HL-60/S4 treated with phorbol 12-myristate 13-acetate at 8.2 ng/mL for 4 days and 3 days (cell line): Measurements from ENCODE around the gene RAB11FIP3.
"Not testable (repeated sequence)": the region's sequence is repeated elsewhere in the genome, so short reads cannot be mapped to it uniquely, and the experiment has no call there.

Source experiments
- in situ Hi-C: fragments of 300-500 bp; cut with MboI; formaldehyde crosslinking; loops from 2 replicates; pipeline ENCODE4 v1.15.0; 2022; ENCODE audit warnings: low sequenced_read_pairs

RAB11FIP3 gene

DNA sequence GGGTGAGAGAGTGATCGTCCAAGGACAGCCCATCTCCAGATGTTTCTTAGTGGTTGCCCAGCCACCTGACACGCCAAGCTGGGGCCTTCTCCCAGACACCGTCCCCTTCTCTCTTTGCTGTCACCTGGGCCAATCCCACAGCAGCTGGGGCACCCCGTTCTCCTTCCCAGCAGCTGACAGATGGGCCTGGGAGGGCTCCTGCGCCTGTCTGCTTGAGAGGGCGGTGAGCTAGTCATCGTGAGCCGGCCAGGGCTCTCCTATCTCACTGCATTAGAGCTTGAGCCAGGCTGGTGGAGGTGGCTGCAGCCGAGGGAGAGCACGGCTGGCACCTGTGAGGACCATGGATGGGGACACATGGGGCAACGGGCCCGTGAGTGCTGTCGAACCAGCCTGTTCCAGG is 41.2 kb downstream of the RAB11FIP3 start:
- in situ Hi-C loops: no loop called here

DNA sequence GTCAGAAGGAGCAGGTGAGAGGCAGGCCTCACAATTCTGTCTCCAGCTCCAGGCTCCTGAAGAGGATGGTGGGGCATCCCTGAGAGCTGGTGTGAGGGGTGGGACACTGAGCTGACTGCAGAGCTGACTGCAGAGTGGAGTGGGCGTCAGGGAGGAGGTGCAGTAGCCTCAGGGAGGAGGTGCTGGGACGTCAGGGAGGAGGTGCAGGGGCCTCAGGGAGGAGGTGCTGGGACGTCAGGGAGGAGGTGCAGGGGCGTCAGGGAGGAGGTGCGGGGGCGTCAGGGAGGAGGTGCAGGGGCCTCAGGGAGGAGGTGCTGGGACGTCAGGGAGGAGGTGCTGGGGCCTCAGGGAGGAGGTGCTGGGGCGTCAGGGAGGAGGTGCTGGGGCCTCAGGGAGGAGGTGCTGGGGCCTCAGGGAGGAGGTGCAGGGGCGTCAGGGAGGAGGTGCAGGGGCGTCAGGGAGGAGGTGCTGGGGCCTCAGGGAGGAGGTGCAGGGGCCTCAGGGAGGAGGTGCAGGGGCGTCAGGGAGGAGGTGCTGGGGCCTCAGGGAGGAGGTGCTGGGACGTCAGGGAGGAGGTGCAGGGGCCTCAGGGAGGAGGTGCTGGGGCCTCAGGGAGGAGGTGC is 41.9 kb downstream of the RAB11FIP3 start:
- in situ Hi-C loops: not testable (repeated sequence)

DNA sequence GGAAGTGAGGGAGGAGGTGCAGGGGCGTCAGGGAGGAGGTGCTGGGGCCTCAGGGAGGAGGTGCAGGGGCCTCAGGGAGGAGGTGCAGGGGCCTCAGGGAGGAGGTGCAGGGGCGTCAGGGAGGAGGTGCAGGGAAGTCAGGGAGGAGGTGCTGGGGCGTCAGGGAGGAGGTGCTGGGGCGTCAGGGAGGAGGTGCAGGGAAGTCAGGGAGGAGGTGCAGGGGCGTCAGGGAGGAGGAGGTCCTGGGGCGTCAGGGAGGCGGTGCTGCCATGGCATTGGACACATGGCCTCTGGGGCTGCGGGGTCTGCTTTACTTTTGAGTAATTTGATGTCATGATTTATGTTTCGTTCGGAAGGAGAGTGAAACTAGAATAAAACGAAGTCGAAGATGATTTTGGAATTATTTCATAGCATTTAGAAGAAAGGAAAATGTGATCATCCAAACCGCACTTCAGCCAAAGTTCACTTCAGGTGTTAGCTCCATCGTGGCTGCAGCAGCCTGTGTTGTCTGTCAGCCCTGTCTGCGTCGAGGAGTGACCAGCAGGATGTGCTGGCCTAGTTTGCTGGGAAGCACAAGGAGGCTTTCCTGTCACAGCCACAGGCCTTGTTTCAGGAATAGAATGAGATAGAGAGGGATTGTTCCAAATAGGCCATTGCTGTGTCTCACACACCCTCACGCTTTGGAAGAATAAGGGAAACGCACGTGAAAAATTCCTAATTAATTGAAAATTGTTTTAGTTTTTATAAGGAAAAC is 42.8 kb downstream of the RAB11FIP3 start:
- in situ Hi-C loops: no loop called here

DNA sequence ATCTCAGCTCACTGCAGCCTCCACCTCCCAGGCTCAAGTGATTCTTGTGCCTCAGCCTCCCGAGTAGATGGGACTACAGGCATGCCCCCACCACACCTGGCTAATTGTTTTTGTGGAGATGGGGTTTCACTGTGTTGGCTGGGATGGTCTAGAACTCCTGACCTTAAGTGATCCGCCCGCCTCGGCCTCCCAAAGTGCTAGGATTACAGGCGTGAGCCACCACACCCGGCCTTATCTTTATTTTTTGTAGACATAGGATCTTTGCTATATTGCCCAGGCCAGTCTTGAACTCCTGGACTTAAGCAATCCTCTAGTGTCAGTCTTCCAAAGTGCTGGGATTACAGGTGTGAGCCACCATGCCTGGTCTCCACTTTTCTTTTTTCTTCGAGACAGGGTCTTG is 44.0 kb downstream of the RAB11FIP3 start:
- in situ Hi-C loops: not testable (repeated sequence)

DNA sequence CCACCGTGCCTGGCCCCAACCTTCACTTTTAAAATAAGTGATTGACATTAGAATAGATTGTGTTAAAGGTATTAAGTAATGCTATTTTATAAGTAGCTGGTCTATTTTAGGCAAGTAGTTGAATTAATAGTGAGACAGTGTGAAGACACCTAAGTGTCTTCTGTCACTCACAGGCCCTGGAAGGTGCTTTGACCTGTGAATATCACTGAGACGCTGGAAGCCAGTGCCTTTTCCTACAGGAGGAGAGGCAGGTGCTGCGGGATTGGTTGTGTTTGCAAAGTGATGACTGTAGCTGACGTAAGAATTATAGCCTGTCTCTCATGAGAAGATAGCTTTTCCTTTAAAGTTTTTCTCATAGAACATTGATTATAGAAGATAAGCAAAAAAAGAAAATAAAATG is 45.0 kb downstream of the RAB11FIP3 start:
- in situ Hi-C loops: no loop called here

DNA sequence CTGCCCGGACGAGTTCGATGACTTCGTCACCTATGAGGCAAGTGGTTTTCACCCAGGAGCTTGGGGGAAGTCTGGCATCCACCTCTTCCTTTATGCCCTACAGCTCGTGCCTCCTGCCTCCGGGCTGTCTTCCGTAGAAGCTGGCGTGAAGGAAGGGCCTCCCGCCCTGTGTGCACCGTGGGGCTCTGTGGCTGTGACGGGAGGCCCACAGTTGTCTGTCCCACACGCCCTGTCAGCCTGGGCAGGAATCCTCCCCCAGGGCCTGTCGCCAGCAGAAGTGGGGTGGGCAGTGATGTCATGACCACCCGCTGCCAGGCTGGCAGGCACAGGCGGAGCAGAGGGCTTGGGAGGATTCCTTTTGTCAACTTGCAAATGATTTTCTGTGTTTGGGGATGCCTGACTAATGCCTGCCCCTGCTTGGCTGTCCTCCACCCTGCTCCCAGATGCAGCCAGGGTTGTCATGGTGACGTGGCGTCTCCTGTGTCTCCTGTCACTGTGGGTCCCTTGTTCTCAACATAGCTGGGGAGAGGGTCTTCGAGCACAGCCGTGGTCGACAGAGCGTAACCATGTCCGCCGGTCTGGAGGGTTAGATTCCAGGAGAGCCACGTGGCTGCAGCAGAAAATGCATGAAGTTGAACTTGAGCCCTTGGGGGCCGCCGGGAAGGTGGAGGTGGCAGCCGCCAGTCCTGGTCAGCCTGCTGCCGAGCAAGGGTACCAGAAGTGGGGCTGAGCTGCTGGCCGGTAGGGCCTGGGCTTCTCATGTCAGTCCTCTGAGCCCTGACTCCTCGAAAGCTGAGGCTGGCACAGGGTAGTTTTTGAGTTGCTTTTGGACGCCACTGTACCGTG is 46.1 kb downstream of the RAB11FIP3 start:
- in situ Hi-C loops: no loop called here

DNA sequence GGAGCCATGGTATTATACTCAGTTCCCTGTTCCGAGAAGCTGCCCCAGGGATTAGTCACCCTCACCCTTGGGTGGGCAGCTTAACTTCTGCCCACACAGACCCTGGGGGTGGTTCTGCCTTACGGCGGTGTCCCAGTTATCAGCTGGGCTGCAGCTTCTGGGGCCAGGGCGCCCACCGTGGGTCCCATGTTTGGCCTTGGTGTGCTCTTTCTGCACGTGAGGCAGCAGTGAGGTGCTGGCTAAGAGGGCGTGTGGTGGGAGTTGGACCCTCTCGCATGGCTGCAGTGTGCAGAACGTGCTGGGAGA is 46.7 kb downstream of the RAB11FIP3 start:
- in situ Hi-C loops: no loop called here

DNA sequence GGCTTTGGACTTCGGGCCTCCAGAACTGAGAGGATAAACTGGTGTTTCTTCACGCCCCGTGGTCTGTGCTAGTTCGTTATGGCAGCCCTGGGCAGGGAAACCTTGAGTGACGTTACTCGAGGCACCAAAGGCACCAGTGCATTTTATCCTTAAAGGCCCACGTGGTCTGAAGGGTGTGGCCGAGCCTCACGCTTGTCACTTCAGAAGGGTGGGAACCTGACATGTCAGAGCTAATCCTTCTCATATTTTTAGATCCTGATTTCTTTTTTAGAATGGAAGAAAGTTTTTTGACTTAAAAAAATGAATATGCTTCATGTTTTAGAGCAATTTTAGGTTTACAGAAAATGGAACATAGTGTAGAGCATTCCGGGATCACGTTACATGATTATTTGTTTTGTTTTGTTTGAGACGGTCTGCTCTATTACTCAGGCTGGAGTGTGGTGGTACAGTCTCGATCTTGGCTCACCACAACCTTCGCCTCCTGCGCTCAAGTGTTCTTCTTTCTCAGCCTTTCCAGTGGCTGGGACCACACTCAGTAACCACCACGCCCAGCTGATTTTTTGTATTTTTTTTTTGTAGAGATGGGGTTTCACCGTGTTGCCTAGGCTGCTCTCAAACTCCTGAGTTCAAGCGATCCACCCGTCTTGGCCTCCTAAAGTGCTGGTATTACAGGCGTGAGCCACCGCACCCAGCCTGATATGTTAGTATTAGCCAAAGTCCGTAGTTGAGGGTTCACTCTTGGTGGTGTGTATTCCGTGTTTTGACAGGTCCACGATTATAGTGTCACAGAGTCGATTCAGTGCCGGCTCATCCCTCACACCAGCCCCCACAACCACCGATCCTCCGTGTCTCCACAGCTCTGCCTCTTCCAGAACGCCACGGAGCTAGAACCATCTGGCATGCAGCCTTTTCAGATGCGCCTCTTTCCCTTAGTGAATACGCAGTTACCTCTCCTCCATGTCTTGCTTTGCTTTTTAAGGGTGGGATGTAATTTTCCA is 47.9 kb downstream of the RAB11FIP3 start:
- in situ Hi-C loops: no loop called here

DNA sequence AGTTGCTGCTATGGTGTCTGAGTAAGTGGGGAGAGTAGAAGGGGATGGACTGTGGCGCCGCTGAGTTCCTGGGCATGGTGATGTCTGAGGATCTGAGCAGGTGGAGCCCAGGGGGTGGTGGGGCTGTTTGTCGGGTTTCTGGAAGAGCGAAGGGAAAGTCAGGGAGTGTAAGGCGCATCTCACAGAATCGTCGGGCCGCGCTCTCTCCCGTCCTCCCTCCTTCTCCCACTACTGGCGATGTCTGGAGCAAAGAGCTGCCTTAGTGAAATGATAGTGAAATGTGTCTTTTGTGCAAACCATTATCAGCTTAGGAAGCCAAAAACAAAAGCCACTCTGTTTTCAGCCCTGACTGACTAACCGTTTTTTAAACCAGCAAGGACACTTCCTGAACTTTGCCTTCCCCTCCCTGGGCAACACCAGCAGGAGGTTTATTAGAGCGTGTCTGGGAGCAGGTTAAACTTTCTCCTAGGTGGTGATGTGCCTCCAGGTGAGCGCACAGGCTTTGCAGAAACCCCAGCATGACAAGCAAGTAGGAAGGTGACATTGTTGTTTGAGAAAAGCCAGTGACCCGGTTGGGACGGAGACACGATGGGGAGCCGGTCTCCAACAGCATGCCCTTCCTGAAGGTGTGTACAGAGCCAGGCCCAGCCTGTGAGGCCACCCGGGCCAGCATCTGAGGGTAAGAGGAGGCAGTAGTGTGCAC is 49.1 kb downstream of the RAB11FIP3 start:
- in situ Hi-C loops: no loop called here

DNA sequence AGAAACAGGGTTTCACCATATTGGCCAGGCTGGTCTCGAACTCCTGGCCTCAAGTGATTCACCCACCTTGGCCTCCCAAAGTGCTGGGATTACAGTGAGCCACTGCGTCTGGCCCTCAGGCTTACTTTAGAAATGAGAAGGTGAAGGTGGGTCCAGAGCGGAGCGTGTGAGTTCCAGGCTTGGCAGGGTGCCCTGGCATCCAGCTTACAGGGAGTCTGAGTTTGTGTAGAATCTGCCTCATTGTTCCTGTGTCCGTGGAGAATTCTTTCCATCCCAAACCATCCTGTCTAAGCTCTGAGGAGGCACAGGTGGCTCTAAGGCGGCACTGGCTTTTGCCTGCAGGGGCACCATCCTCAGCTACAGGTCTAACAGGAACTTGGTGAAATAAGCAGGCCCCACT is 50.6 kb downstream of the RAB11FIP3 start:
- in situ Hi-C loops: no loop called here

DNA sequence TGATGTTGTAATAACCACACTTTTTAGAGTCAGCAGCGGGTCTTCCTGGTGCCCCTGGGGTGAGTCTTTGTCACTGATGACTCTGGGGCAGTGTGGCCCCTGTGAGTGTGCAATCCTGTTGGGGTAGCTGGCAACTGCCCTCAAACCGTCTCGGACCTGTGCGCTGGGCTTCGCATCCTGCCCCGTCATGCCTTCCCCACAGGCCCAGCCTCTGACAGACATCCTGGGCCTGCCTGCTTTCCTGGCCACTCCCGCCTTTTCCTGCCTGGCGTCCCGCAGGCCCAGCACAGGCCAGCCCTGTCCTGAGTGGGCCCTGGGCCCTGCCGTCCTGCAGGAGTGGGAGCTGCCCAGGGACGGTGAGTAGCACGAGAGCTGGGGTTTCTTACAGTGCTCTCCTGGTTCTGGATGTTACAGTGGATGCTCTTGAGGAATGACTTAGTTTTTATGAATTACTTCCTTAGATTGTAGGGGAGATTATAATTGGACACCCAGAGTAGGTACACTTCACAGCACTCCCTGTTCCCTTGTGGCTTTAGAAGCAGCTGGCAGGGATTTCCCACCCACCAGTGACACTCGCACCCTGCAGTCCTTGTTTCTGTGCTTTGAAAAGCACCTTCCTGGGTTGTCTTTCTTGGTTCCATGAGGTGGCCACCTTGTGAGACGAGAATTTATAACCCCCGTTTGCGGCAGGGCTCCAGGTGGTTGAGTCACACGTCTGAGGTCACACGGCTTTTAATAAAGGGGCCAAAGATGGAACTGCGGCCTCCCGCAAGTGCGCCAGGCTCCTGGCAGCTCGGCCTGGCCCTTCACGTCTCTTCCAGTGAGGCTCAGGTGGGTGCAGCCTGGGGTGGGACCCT is 52.1 kb downstream of the RAB11FIP3 start:
- in situ Hi-C loops: no loop called here

DNA sequence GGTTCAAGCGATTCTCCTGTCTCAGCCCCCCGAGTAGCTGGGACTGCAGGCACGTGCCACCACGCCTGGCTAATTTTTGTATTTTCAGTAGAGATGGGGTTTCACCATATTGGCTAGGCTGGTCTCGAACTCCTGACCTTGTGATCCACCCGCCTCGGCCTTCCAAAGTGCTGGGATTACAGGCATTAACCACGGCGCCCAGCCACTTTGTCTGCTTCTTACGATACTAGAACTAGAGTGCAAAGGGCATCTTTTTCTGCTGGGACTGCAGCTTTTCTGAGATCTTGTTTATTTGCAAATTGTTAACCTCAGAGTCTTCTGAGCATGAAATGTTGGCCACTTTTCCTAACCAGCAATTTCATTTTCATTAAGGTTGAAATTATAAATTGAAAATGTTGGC is 52.8 kb downstream of the RAB11FIP3 start:
- in situ Hi-C loops: not testable (repeated sequence)

DNA sequence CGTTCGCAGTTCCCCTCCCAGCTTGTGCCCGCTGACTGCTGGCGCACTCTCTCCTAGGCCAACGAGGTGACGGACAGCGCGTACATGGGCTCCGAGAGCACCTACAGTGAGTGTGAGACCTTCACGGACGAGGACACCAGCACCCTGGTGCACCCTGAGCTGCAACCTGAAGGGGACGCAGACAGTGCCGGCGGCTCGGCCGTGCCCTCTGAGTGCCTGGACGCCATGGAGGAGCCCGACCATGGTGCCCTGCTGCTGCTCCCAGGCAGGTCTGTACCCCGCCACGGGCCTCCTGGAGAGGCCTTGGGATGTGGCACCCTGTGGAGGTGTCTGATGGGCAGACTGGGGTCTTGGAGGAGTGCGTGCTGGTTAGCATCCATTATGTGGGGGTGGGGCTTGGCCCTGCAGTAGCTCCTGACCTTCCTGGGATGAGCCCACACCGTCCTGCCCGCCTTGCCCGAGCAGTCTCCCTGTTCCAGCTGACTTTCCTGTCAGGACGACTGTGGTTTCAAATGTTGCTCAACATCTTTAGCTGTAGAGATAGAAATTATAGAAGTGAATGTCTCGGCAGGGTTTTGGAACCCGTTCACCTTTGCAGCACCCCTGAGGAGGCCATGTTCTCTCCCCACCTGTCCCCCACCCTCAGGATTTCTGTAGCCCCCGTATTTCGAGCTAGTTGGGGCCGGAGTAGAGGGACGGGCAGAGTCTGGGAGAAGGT is 57.2 kb downstream of the RAB11FIP3 start:
- in situ Hi-C loops: no loop called here

DNA sequence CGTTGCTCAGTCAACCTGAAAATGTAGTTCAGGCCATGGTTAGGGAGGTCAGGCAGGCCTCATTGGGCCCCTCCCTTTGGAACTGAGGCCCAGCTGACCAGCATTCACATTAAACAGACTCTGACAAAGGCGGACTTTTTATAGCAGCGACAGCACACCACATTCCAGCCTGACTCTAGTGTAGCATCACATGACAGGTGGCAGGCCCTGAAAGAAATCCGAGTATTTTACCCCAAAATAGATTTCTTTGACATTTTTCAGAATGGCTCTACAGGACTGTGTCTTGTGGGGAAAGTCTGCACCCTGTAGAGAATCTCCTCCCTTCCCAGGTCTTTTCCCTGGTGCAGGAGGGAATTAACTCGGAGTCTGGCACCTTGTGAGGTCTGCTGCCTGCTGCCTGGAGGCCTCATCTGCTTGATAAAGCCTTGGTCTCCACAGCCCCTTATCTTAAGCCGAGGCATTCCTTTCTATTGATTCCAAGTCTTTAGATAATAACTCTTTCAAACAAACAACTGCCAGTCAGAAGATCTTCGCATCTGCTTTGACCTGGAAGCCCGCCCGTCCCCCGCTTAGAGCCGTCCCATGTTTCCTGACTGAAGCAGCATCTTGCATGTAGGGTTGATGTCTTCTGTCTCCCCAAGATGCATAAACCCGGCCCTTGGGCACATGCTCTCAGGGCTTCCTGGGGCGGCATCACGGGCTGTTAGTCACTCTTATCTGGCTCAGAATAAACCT is 58.1 kb downstream of the RAB11FIP3 start:
- in situ Hi-C loops: no loop called here

DNA sequence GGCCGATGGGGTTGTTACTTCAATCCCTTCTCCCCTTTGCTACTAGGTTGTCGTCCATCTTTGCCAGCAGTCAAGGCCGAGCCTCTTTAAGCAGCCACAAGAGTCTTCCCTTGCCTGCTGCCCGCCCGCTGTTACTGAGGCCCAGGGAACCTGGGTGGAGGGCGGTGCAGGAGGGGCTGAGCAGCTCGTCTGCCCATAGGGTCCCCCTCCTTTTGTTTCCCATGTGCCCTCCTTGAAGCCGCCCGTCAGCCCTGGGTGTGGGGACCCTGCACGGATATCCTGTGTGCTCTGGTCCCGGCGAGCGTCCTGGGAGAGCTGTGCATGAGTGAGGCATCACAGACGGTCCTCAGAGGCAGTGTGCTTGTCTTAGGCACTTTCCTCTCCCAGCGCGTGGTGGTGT is 64.2 kb downstream of the RAB11FIP3 start:
- in situ Hi-C loops: no loop called here

DNA sequence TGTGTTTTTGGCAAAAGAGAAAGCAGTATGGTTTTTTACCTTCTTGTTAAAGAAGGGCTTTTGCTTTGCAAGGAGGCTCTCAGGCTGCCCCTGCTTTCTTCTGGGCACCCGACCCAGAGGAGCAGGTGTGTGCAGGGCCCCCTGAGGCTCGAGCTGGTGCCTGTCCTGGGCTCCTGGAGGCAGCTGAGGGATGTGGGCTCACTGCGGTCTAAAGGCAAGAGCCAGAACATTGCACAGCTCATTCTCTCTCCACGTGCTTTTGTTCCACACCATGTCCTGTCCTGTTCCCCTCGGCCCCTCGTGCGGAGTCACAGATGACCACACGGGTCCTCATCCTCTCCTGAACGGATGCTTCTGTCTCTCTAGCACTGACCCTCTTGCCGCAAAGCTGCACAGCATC is 65.3 kb downstream of the RAB11FIP3 start:
- in situ Hi-C loops: no loop called here

DNA sequence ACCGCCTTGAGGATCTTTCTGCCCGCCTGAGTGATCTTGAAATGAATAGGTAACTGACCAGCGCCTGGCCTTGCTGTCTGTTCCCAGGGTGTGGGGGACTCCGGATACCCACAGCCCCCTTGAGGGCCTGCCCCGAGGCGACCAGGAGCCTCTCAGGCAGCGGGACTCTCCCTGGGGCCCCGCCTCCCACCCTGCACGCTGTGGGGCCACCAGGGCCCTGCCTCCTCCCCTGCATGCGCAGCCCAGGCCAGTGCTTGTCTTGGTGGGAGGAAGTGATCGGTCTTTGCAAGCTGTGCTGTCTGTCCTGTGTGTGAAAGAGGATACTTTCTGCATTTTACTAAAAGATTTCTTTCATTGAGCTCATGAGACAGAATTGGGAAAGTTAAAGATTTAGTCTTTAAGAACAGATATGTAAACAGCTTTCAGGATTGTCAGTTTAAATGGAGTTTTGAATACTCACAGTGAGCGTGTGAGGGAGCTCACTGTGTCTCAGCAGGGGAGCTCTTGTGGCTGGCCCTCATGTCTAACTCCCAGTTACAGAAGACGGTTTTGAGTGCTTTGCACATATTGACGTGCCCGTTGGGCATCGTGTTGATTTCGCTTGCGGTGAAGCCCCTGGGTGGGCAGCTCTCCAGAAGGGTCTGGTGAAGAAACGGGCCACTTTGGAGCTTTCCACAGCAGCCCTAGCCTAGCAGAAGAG is 65.9 kb downstream of the RAB11FIP3 start:
- in situ Hi-C loops: no loop called here
